GM12892 (cell line): ENCODE data around the gene RPE65.
"Not testable (repeated sequence)": the region's sequence is repeated elsewhere in the genome, so short reads cannot be mapped to it uniquely, and the experiment has no call there.

ENCODE experiments used
- DNase-seq: peaks from one replicate; pipeline ENCODE4 v3.0.0; 2011; ENCODE audit not compliant: insufficient read length
- FAIRE-seq: peaks from 2 replicates; lab custom pipeline; 2011; peaks lifted over from hg19 to GRCh38; lab: Jason Lieb, UNC
- POLR2A ChIP-seq: IDR thresholded peaks from 2 replicates; pipeline ENCODE4 v1.6.1; 2011; ENCODE audit warnings: low read depth, low read length, control low read depth
- POLR2AphosphoS5 ChIP-seq: IDR thresholded peaks from 2 replicates; pipeline ENCODE4 v1.6.1; 2011; ENCODE audit warnings: low read depth, low read length, control low read depth
- TAF1 ChIP-seq: IDR thresholded peaks from 2 replicates; pipeline ENCODE4 v1.6.1; 2011; ENCODE audit warnings: low read depth, mild to moderate bottlenecking, control low read depth, low read length, borderline replicate concordance

Gene RPE65

GRCh38 chr1:68442822-68443556 lies 6.8 kb downstream of the RPE65 start:
- FAIRE-seq = peak; percentile 85
- TF ChIP-seq POLR2AphosphoS5 (no peak), POLR2A (no peak), TAF1 (no peak)

GRCh38 chr1:68442006-68442405 lies 7.7 kb downstream of the RPE65 start:
- FAIRE-seq (no peak), DNase-seq (no peak)
- TF ChIP-seq POLR2AphosphoS5 = no peak
- no peak for TF ChIP-seq POLR2A
- TF ChIP-seq TAF1 = no peak

More at GRCh38 chr1:68442822-68443556, 6.8 kb downstream of the RPE65 start:
- no peak for DNase-seq

GRCh38 chr1:68438310-68438709 lies 11.4 kb downstream of the RPE65 start:
- FAIRE-seq (no peak), DNase-seq (no peak)
- no peak for TF ChIP-seq TAF1
- no peak for TF ChIP-seq POLR2AphosphoS5
- TF ChIP-seq POLR2A = no peak

- no peak for FAIRE-seq
- DNase-seq = no peak
- no peak for TF ChIP-seq TAF1
- no peak for TF ChIP-seq POLR2A
- TF ChIP-seq POLR2AphosphoS5 = no peak
These were observed 16.4 kb downstream of the RPE65 start for GRCh38 chr1:68433395-68433794.

- DNase-seq (no peak), FAIRE-seq (no peak)
- TF ChIP-seq POLR2A = no peak
- TF ChIP-seq TAF1 = no peak
These were observed 18.7 kb downstream of the RPE65 start for GRCh38 chr1:68431076-68431475.

GRCh38 chr1:68429233-68429808 lies 20.4 kb downstream of the RPE65 start:
- FAIRE-seq (no peak), DNase-seq (no peak)
- TF ChIP-seq POLR2A (no peak), POLR2AphosphoS5 (no peak), TAF1 (no peak)

GRCh38 chr1:68426594-68426993 lies 23.2 kb downstream of the RPE65 start:
- TF ChIP-seq POLR2AphosphoS5 (no peak), TAF1 (no peak), POLR2A (no peak)
- no peak for DNase-seq
- no peak for FAIRE-seq

GRCh38 chr1:68421350-68421749 lies 28.4 kb downstream of the RPE65 start:
- no peak for DNase-seq
- no peak for FAIRE-seq
- TF ChIP-seq TAF1 = no peak
- TF ChIP-seq POLR2A = no peak

- FAIRE-seq = no peak
- no peak for DNase-seq
These were observed 40.3 kb downstream of the RPE65 start for GRCh38 chr1:68409426-68409825.

GRCh38 chr1:68401506-68401905 lies 48.2 kb downstream of the RPE65 start:
- FAIRE-seq (no peak), DNase-seq (no peak)
- TF ChIP-seq TAF1 (no peak), POLR2A (no peak), POLR2AphosphoS5 (no peak)

More at GRCh38 chr1:68409426-68409825, 40.3 kb downstream of the RPE65 start:
- TF ChIP-seq POLR2AphosphoS5 (no peak), TAF1 (no peak), POLR2A (no peak)

- not testable (repeated sequence) for FAIRE-seq, DNase-seq
These were observed 54.2 kb downstream of the RPE65 start for GRCh38 chr1:68395575-68395974.

- not testable (repeated sequence) for FAIRE-seq, DNase-seq
These were observed 57.3 kb downstream of the RPE65 start for GRCh38 chr1:68392474-68392873.

GRCh38 chr1:68385798-68386524 lies 63.8 kb downstream of the RPE65 start:
- not testable (repeated sequence) for FAIRE-seq, DNase-seq
